PC-3 (cell line): ENCODE data around the gene TTYH1. TPM values are rescaled to one million over a fixed set of nuclear protein-coding genes. Genes with fewer than 3 reads are reported as not detected.

Experiments
- ATAC-seq: fragments of 200-7000 bp; cut with Tn5 transposase; 2 replicates; pipeline ENCODE4 v1.9.1; 2020; ENCODE audit warnings: mild to moderate bottlenecking, moderate library complexity
- BruUV-seq: library from RNA; stranded (reverse); fragments of 400-500 nt; replicated peaks from 2 replicates; lab custom pipeline; 2021; lab: Mats Ljungman, UMichigan
- CTCF ChIA-PET: fragments of 300-600 bp; sonication (Branson Sonifier 250); formaldehyde crosslinking; loops from one replicate; lab custom pipeline; 2022; ENCODE audit warnings: antibody characterized with exemption; lab: Charles Lee
- POLR2A ChIA-PET: fragments of 300-600 bp; sonication (Branson Sonifier 250); formaldehyde crosslinking; loops from one replicate; lab custom pipeline; 2022; ENCODE audit warnings: antibody characterized with exemption; ENCODE audit not compliant: unreplicated experiment; lab: Charles Lee
- DNase-seq: peaks from one replicate; pipeline ENCODE4 v3.0.0-alpha.2; 2015
- H2AFZ ChIP-seq: fragments of 300-600 bp; sonication (generic); 2 replicates; pipeline ENCODE4 v1.6.0; 2016; ENCODE audit warnings: antibody characterized with exemption, low read length
- H3F3A ChIP-seq: fragments of 300-600 bp; sonication (generic); one replicate; pipeline ENCODE4 v1.6.0; 2017; ENCODE audit warnings: antibody characterized with exemption, low read length, control low read depth, mild to moderate bottlenecking; ENCODE audit not compliant: unreplicated experiment
- H3K27ac ChIP-seq: fragments of 300-600 bp; sonication (generic); 2 replicates; pipeline ENCODE4 v1.5.1; 2016; ENCODE audit warnings: mild to moderate bottlenecking, low read length
- H3K27me3 ChIP-seq: fragments of 300-600 bp; sonication (generic); 2 replicates; pipeline ENCODE4 v1.6.1; 2016; ENCODE audit warnings: low read length, mixed read lengths
- H3K36me3 ChIP-seq: fragments of 300-600 bp; sonication (generic); 2 replicates; pipeline ENCODE4 v1.6.1; 2016; ENCODE audit warnings: low read depth, mixed run types, low read length, mixed read lengths
- H3K4me1 ChIP-seq: fragments of 300-600 bp; sonication (generic); 2 replicates; pipeline ENCODE4 v1.5.1; 2016; ENCODE audit warnings: low read length; ENCODE audit not compliant: insufficient read depth
- H3K4me2 ChIP-seq: fragments of 300-600 bp; sonication (generic); 2 replicates; pipeline ENCODE4 v1.6.0; 2016; ENCODE audit warnings: low read length
- H3K4me3 ChIP-seq: fragments of 300-600 bp; sonication (generic); 2 replicates; pipeline ENCODE4 v1.5.1; 2016; ENCODE audit warnings: mild to moderate bottlenecking, low read length, mixed read lengths
- H3K79me2 ChIP-seq: fragments of 300-600 bp; sonication (generic); 2 replicates; pipeline ENCODE4 v1.6.1; 2017; ENCODE audit warnings: low read length, mixed read lengths
- H3K9ac ChIP-seq: fragments of 300-600 bp; sonication (generic); 2 replicates; pipeline ENCODE4 v1.6.0; 2016; ENCODE audit warnings: mild to moderate bottlenecking, low read length
- H3K9me2 ChIP-seq: fragments of 300-600 bp; sonication (generic); replicated peaks from 2 replicates; pipeline ENCODE4 v1.6.1; 2016; ENCODE audit warnings: mixed run types, low read length, mixed read lengths
- H3K9me3 ChIP-seq: fragments of 300-600 bp; sonication (generic); 2 replicates; pipeline ENCODE4 v1.6.1; 2016; ENCODE audit warnings: low read length, mixed read lengths
- H4K20me1 ChIP-seq: fragments of 300-600 bp; sonication (generic); 2 replicates; pipeline ENCODE4 v1.6.1; 2016; ENCODE audit warnings: low read length, mixed read lengths
- EZH2 ChIP-seq: fragments of 300-600 bp; sonication (generic); IDR thresholded peaks from one replicate; pipeline ENCODE4 v1.6.1; 2017; ENCODE audit warnings: antibody characterized with exemption, mild to moderate bottlenecking, low read length; ENCODE audit not compliant: unreplicated experiment
- EZH2phosphoT487 ChIP-seq: fragments of 300-600 bp; sonication (generic); IDR thresholded peaks from 2 replicates; pipeline ENCODE4 v1.6.1; 2018; ENCODE audit warnings: mild to moderate bottlenecking, antibody characterized with exemption, low read length, borderline replicate concordance
- intact Hi-C: fragments of 100-400 bp; cut with micrococcal nuclease; formaldehyde crosslinking; loops from 2 replicates; pipeline ENCODE4 v1.9.0; 2023
- total RNA-seq: library from RNA; depleted of rRNA; stranded (reverse); fragments of >200 nt; gene quantifications from 2 replicates; pipeline ENCODE4 v1.2.3, GENCODE V29; 2014
- TF ChIP-seq, protein P1 (sequence below): fragments of 300-600 bp; sonication (generic); conservative IDR thresholded peaks from 2 replicates; pipeline ENCODE4 v1.5.1; 2017; ENCODE audit warnings: antibody characterized with exemption, low read depth, mild to moderate bottlenecking, low read length

Gene TTYH1
- total RNA-seq, 1 experiment from 2014 or later, result 1.1 TPM

DNA sequence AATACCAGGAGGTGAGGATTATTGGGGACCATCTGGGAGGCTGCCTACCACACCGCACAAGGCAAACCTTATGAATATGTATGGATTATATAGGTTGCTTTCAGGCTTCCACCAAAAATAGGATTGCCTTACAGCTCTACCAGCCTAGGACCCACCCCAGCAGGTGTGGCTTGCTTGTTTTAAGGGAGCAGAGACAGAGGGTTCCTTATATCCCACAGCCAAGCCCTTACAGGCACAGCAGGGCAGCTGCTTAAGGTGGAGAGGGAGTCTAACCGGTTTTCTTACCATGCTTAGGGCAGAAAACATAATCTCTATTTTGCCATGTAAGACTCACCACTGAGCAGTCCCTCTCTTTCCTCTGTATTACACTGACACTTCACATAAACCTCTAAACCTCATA, 16.1 kb upstream of the TTYH1 start:
- POLR2A ChIA-PET, result no interaction called here
- Histone ChIP-seq H3K9me2 (no peaks in the 10 kb centered on the region), H3K9ac (no peak overlapping the region), H3K36me3 (no peaks in the 10 kb centered on the region), H3K4me2 (no peak overlapping the region), H3F3A (no peaks in the 10 kb centered on the region), H3K4me1 (no peaks in the 10 kb centered on the region), H4K20me1 (no peaks in the 10 kb centered on the region), H3K27me3 (peaks cover 5% of the 10 kb centered on the region; the same call in 1 of the 2 replicates), H2AFZ (no peak overlapping the region), H3K4me3 (no peak overlapping the region), H3K79me2 (no peaks in the 10 kb centered on the region), H3K9me3 (no peaks in the 10 kb centered on the region), H3K27ac (no peak overlapping the region)
- CTCF ChIA-PET, result interaction anchor here (0.6 kb wide), 1 partner anchor 31 kb away, joined by 4 read pairs; no protein-coding TSS in a partner anchor
- peak; percentile 54 for ATAC-seq
- peak; percentile 43 for DNase-seq
- TF ChIP-seq, protein P1, sequence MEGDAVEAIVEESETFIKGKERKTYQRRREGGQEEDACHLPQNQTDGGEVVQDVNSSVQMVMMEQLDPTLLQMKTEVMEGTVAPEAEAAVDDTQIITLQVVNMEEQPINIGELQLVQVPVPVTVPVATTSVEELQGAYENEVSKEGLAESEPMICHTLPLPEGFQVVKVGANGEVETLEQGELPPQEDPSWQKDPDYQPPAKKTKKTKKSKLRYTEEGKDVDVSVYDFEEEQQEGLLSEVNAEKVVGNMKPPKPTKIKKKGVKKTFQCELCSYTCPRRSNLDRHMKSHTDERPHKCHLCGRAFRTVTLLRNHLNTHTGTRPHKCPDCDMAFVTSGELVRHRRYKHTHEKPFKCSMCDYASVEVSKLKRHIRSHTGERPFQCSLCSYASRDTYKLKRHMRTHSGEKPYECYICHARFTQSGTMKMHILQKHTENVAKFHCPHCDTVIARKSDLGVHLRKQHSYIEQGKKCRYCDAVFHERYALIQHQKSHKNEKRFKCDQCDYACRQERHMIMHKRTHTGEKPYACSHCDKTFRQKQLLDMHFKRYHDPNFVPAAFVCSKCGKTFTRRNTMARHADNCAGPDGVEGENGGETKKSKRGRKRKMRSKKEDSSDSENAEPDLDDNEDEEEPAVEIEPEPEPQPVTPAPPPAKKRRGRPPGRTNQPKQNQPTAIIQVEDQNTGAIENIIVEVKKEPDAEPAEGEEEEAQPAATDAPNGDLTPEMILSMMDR, result no peak
- TF ChIP-seq EZH2phosphoT487, result no peak
- TF ChIP-seq EZH2, result no peak
- BruUV-seq, result no TSS peak
- intact Hi-C loops, result no loop called here

DNA sequence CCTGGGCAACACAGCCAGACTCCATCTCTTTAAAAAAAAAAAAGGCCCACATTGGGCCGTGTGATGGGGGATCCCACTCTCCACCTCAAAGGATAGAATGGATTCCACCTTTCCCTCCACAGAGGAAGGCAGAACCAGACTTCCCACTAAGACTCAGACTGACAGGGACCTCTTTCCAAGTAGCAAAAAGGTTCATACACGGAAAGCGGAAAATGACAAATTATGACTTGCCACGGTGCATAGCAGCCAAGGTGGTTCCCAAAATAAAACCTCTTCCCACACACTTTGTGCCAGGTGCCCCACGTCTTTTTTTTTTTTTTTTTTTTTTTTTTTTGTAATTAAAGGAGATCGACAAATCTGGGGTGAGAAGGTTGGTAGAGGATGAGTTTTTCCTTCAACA, 14.4 kb upstream of the TTYH1 start:
- DNase-seq, result no peak
- no peak for ATAC-seq
- ChIA-PET CTCF (no interaction called here), POLR2A (no interaction called here)
- Histone ChIP-seq H3K79me2 (no peaks in the 10 kb centered on the region), H3K4me2 (no peak overlapping the region), H4K20me1 (no peaks in the 10 kb centered on the region), H3K9me3 (no peaks in the 10 kb centered on the region), H3F3A (no peaks in the 10 kb centered on the region), H3K4me1 (no peaks in the 10 kb centered on the region), H3K9me2 (no peaks in the 10 kb centered on the region), H2AFZ (no peak overlapping the region), H3K27me3 (peaks cover 5% of the 10 kb centered on the region; the same call in 1 of the 2 replicates), H3K4me3 (no peak overlapping the region), H3K9ac (no peak overlapping the region), H3K27ac (no peak overlapping the region), H3K36me3 (no peaks in the 10 kb centered on the region)
- intact Hi-C loops, result no loop called here
- TF ChIP-seq EZH2phosphoT487 (no peak), EZH2 (no peak)
- TF ChIP-seq, protein P1, result no peak
- BruUV-seq, result no TSS peak

DNA sequence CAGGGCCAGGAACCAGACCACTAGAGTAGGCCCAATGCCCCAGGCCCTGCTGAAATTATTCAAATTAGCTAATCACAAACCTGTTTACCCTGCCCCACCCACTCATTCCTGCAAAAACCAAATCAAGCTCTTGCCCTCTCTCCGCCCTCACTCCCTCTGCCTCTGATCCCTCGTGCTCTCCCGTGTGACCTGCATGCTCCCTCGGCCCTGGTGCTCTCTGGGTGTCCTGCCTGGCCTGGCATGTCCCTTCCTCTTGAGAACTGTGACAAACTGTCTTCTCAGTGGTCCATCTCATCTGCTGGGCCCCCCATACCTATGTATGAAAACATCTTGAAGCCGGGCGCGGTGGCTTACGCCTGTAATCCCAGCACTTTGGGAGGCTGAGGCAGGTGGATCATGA, 12.2 kb upstream of the TTYH1 start:
- DNase-seq (no peak), ATAC-seq (no peak)
- ChIA-PET CTCF (no interaction called here), POLR2A (no interaction called here)
- H3F3A ChIP-seq, result no peaks in the 10 kb centered on the region
- no TSS peak for BruUV-seq
- no peaks in the 10 kb centered on the region for H3K9me3 ChIP-seq
- H3K4me1 ChIP-seq, result no peaks in the 10 kb centered on the region
- H3K9ac ChIP-seq, result no peak overlapping the region
- H3K4me3 ChIP-seq, result no peak overlapping the region
- H3K27me3 ChIP-seq, result peaks cover 5% of the 10 kb centered on the region; the same call in 1 of the 2 replicates
- no peak for TF ChIP-seq EZH2
- TF ChIP-seq, protein P1, result no peak
- TF ChIP-seq EZH2phosphoT487, result no peak
- no peak overlapping the region for H2AFZ ChIP-seq
- no peaks in the 10 kb centered on the region for H4K20me1 ChIP-seq
- intact Hi-C loops, result no loop called here
- H3K79me2 ChIP-seq, result no peaks in the 10 kb centered on the region
- H3K9me2 ChIP-seq, result no peaks in the 10 kb centered on the region
- no peak overlapping the region for H3K27ac ChIP-seq
- no peak overlapping the region for H3K4me2 ChIP-seq
- no peaks in the 10 kb centered on the region for H3K36me3 ChIP-seq
